Naive thymus-derived CD4-positive, alpha-beta T cell (primary cell): ENCODE data around the gene TNIK. TPM values are rescaled to one million over a fixed set of nuclear protein-coding genes. Genes with fewer than 3 reads are reported as not detected.

Source experiments
- ATAC-seq: fragments of 150-1000 bp; cut with Tn5 transposase; 2 replicates; pipeline ENCODE4 v1.10.0; 2021; ENCODE audit warnings: mild to moderate bottlenecking, moderate library complexity
- CTCF ChIA-PET: fragments of 350-600 bp; sonication (Branson Sonifier 250); formaldehyde crosslinking; loops from one replicate; lab custom pipeline; 2021; ENCODE audit warnings: antibody characterized with exemption; lab: Charles Lee
- POLR2A ChIA-PET: fragments of 350-600 bp; sonication (Branson Sonifier 250); formaldehyde crosslinking; loops from one replicate; lab custom pipeline; 2021; ENCODE audit warnings: antibody characterized with exemption, inconsistent platforms; lab: Charles Lee
- DNase-seq, 9 donors: peaks; one replicate each; pipeline versions ENCODE4 v3.0.0 to v3.0.0-alpha.2; 2020 to 2022; ENCODE audit warnings: mixed read lengths in 1 of 9
- H3K27ac ChIP-seq: one replicate; pipeline ENCODE4 v1.7.0; 2013; ENCODE audit warnings: mild to moderate bottlenecking, low read depth, low read length, moderate library complexity
- H3K27me3 ChIP-seq, 2 donors: one replicate each; pipeline ENCODE4 v1.7.0; 2013; ENCODE audit warnings: low read length in 2 of 2, mild to moderate bottlenecking in 2 of 2, moderate library complexity in 2 of 2; ENCODE audit not compliant: control insufficient read depth in 2 of 2, insufficient read depth in 2 of 2
- H3K36me3 ChIP-seq, 3 experiments: 1 replicate in 2 of 3; 2 replicates in 1 of 3; pipeline ENCODE4 v1.7.0; 2013; ENCODE audit warnings: low read length in 3 of 3, mild to moderate bottlenecking in 3 of 3, moderate library complexity in 1 of 3; ENCODE audit not compliant: insufficient read depth in 3 of 3, control insufficient read depth in 2 of 3
- H3K4me1 ChIP-seq, 2 donors: one replicate each; pipeline ENCODE4 v1.7.0; 2013; ENCODE audit warnings: low read length in 2 of 2, mild to moderate bottlenecking in 2 of 2, moderate library complexity in 1 of 2; ENCODE audit not compliant: control insufficient read depth in 2 of 2, insufficient read depth in 2 of 2
- H3K4me3 ChIP-seq: 2 replicates; pipeline ENCODE4 v1.7.0; 2013; ENCODE audit warnings: mild to moderate bottlenecking, low read length
- H3K9me3 ChIP-seq, 3 experiments: 1 replicate in 2 of 3; 2 replicates in 1 of 3; pipeline ENCODE4 v1.7.0; 2013; ENCODE audit warnings: low read length in 3 of 3; ENCODE audit not compliant: control insufficient read depth in 2 of 3
- H3K27ac Mint-ChIP-seq, 9 donors: one replicate each; pipeline ENCODE4 v1.8.0; 2020 to 2022; ENCODE audit warnings: mixed read lengths in 9 of 9, mild to moderate bottlenecking in 8 of 9, moderate library complexity in 5 of 9, inconsistent platforms in 2 of 9
- H3K27me3 Mint-ChIP-seq, 5 donors: one replicate each; pipeline ENCODE4 v1.8.0; 2021 to 2022; ENCODE audit warnings: mixed read lengths in 5 of 5, mild to moderate bottlenecking in 1 of 5
- H3K36me3 Mint-ChIP-seq, 5 donors: one replicate each; pipeline ENCODE4 v1.8.0; 2020 to 2022; ENCODE audit warnings: mixed read lengths in 5 of 5, mild to moderate bottlenecking in 3 of 5, inconsistent platforms in 1 of 5
- H3K4me1 Mint-ChIP-seq, 7 donors: one replicate each; pipeline ENCODE4 v1.8.0; 2020 to 2022; ENCODE audit warnings: mixed read lengths in 7 of 7, mild to moderate bottlenecking in 3 of 7, inconsistent platforms in 1 of 7
- H3K4me3 Mint-ChIP-seq, 10 donors: one replicate each; pipeline ENCODE4 v1.8.0; 2020 to 2022; ENCODE audit warnings: mild to moderate bottlenecking in 10 of 10, mixed read lengths in 10 of 10, moderate library complexity in 6 of 10, inconsistent platforms in 2 of 10
- H3K9me3 Mint-ChIP-seq, 11 donors: one replicate each; pipeline ENCODE4 v1.8.0; 2020 to 2022; ENCODE audit warnings: mixed read lengths in 11 of 11, mild to moderate bottlenecking in 4 of 11, inconsistent platforms in 1 of 11, moderate library complexity in 1 of 11
- intact Hi-C, 2 donors: fragments of 100-400 bp; cut with micrococcal nuclease; formaldehyde crosslinking; loops; one replicate each; pipeline ENCODE4 v1.15.1; 2023
- polyA plus RNA-seq, 2 donors: library from polyadenylated mRNA; unstranded; fragments of 300-500 nt; fragmentation: Illumina TruSeq; gene quantifications; one replicate each; pipeline ENCODE4 v1.2.3, GENCODE V29; 2021
- total RNA-seq, 6 experiments: library from RNA in 5 of 6; stranded (reverse) in 5 of 6; gene quantifications; 1 replicate in 5 of 6; 2 replicates in 1 of 6; pipeline ENCODE4 v1.2.3 and lab custom pipeline; 2021 to 2026

Gene TNIK
- total and polyA plus RNA-seq, 7 experiments from 2014 or later, result 20.2 to 74.9 (median 66.3) TPM

DNA sequence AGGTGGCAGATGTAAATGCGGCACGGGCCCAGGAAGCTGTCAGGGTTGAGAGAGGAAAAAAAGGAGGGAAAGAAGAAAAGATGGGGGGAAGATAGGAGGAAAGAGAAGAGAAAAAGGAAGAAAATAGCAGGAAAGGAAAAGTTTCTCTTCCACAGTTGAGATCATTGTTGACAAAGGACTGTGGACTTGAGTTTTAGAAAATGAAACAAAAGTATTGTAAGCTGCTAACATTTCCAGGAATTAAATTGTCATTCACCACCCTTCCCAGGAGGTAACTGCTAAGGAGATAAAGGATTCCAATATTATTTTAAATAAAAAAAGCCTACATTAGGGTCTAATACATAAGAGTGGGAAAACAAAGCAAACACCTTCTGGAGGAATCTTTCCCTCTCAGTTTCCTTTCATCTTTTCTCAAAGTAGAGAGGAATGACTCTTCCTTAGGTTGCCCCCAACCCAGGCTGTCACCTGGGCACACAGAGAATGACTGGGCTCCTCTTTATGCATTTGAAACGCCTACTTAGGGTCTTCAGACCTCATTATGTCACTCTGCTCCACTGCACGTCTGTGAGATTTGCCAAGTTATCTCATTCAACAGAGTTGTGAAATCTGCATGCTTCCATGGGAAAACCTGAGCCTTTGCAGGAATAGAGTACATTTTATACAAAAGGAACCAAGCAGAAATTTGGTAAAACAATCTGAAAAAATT is 194.0 kb downstream of the TNIK start:
- peak overlapping the region; percentile 37 for H3K27ac ChIP-seq
- Mint-ChIP-seq H3K27ac (peak overlapping the region; percentile 74 to 92 (median 87)), H3K36me3 (peaks cover 0 to 16% (median 2%) of the 10 kb centered on the region in 5 donors), H3K4me3 (peak overlapping the region; percentile 27 to 80 (median 70)), H3K4me1 (peaks cover 52 to 94% (median 85%) of the 10 kb centered on the region in 7 donors), H3K27me3 (no peaks in the 10 kb centered on the region), H3K9me3 (peaks cover 0 to 6% (median 0%) of the 10 kb centered on the region in 11 donors)
- no peak overlapping the region for H3K4me3 ChIP-seq
- no peaks in the 10 kb centered on the region for H3K36me3 ChIP-seq
- intact Hi-C loops, result loop anchor here (2.0 to 5.0 kb wide), 2 partner anchors 17 to 74 kb away; no protein-coding TSS in a partner anchor
- DNase-seq (no peak), ATAC-seq (no peak)
- ChIA-PET POLR2A (interaction anchor here (9.9 kb wide), 1 partner anchor 11 kb away, joined by 99 read pairs; no protein-coding TSS in a partner anchor), CTCF (interaction anchor here (1.3 kb wide), 1 partner anchor 79 kb away, joined by 3 read pairs; no protein-coding TSS in a partner anchor)
- H3K9me3 ChIP-seq, result no peaks in the 10 kb centered on the region
- H3K27me3 ChIP-seq, result no peaks in the 10 kb centered on the region
- peaks cover 34 to 51% of the 10 kb centered on the region in 2 donors for H3K4me1 ChIP-seq

DNA sequence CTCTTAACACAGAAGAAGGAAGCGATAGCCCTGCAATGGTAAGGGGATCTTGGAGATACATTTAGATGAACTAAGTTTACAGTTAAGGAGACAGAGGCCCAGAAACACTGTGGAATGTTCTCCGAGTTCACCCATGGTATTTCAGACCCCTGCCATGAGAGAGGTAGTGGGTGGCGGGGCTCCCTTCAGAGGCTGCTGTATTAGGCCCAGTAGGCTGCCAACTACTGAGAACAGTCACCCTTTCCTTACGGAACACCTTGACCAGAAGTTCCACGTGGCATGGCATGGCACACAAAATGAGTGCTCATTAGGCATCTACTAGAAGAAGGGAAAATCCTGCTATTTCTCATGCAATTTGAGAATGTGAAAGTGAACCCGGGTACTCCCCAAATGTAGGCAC is 195.4 kb downstream of the TNIK start:
- H3K9me3 ChIP-seq, result no peaks in the 10 kb centered on the region
- H3K4me1 Mint-ChIP-seq, result peaks cover 49 to 94% (median 84%) of the 10 kb centered on the region in 7 donors
- DNase-seq, result no peak
- H3K4me3 ChIP-seq, result no peak overlapping the region
- peaks cover 0 to 19% (median 6%) of the 10 kb centered on the region in 5 donors for H3K36me3 Mint-ChIP-seq
- H3K27me3 ChIP-seq, result no peaks in the 10 kb centered on the region
- H3K4me3 Mint-ChIP-seq, result no peak overlapping the region
- no peak overlapping the region for H3K27ac ChIP-seq
- H3K9me3 Mint-ChIP-seq, result peaks cover 0 to 9% (median 2%) of the 10 kb centered on the region in 11 donors
- intact Hi-C loops, result loop anchor here in 1 of 2 donors (5.0 kb wide), 1 partner anchor 72 kb away; no protein-coding TSS in a partner anchor
- H3K36me3 ChIP-seq, result no peaks in the 10 kb centered on the region
- CTCF ChIA-PET, result interaction anchor here (1.3 kb wide), 1 partner anchor 78 kb away, joined by 3 read pairs; no protein-coding TSS in a partner anchor
- peaks cover 20 to 46% of the 10 kb centered on the region in 2 donors for H3K4me1 ChIP-seq
- no peaks in the 10 kb centered on the region for H3K27me3 Mint-ChIP-seq
- POLR2A ChIA-PET, result interaction anchor here (9.9 kb wide), 1 partner anchor 10 kb away, joined by 99 read pairs; no protein-coding TSS in a partner anchor
- peak overlapping the region in 1 of 9 donors; percentile 92 for H3K27ac Mint-ChIP-seq
- ATAC-seq, result no peak

DNA sequence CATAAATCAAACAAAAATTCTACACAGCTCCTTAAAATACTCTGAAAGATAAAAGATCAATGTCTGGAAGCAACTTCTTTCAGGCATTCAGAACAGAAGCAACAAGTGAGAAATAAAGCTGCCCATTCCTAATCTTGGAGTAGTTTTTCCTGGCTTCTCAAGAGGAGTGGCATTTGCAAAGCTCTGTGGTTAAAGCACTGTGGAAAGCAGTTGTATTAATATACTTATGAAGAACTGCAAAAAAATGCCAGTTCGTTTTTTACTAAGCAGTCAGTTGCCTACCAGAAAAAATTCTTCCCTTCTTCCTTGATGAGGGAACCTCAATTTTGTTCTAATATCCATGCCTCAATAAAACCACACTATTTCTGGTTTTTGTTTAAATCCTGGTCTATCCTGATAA is 197.8 kb downstream of the TNIK start:
- H3K36me3 ChIP-seq, result no peaks in the 10 kb centered on the region
- ATAC-seq (no peak), DNase-seq (no peak)
- Mint-ChIP-seq H3K36me3 (peaks cover 2 to 30% (median 8%) of the 10 kb centered on the region in 5 donors), H3K9me3 (peaks cover 0 to 9% (median 3%) of the 10 kb centered on the region in 11 donors), H3K4me3 (peak overlapping the region in 5 of 10 donors; percentile 13 to 34 (median 21)), H3K27me3 (no peaks in the 10 kb centered on the region), H3K4me1 (peaks cover 53 to 96% (median 84%) of the 10 kb centered on the region in 7 donors), H3K27ac (peak overlapping the region in 6 of 9 donors; percentile 18 to 48 (median 34))
- POLR2A ChIA-PET, result interaction anchor here (0.7 to 9.9 kb wide), 4 partner anchors 8 to 86 kb away, joined by 3 to 99 read pairs (median 4); no protein-coding TSS in a partner anchor
- H3K9me3 ChIP-seq, result no peaks in the 10 kb centered on the region
- intact Hi-C loops, result no loop called here
- H3K4me1 ChIP-seq, result peaks cover 19 to 49% of the 10 kb centered on the region in 2 donors
- H3K27me3 ChIP-seq, result no peaks in the 10 kb centered on the region
- no peak overlapping the region for H3K27ac ChIP-seq
- no peak overlapping the region for H3K4me3 ChIP-seq
- CTCF ChIA-PET, result interaction anchor here (0.6 kb wide), 1 partner anchor 18 kb away, joined by 3 read pairs; no protein-coding TSS in a partner anchor

DNA sequence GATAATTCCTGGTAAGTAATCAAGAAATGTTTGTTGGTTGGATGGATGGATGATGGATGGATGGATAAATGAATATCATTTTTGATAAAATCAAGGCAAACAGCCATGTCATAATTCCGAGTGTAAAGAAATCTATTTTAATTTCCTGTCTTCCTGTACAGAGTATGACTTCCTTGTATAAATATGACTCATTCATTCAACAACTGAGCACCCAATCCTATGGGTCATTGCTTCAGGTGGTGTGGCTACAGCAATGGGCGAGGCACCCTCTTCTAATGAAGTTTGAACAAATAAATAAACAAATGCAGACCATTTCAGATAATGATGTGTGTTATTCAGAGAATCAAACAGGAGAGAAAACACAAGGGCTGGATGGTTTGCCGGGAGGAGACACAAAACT is 198.7 kb downstream of the TNIK start:
- no peaks in the 10 kb centered on the region for H3K27me3 Mint-ChIP-seq
- Histone ChIP-seq H3K9me3 (no peaks in the 10 kb centered on the region), H3K4me1 (peaks cover 27 to 54% of the 10 kb centered on the region in 2 donors), H3K4me3 (no peak overlapping the region), H3K27me3 (no peaks in the 10 kb centered on the region), H3K36me3 (no peaks in the 10 kb centered on the region), H3K27ac (no peak overlapping the region)
- ChIA-PET CTCF (interaction anchor here (0.6 kb wide), 1 partner anchor 19 kb away, joined by 3 read pairs; no protein-coding TSS in a partner anchor), POLR2A (no interaction called here)
- peaks cover 0 to 11% (median 3%) of the 10 kb centered on the region in 11 donors for H3K9me3 Mint-ChIP-seq
- no peak for DNase-seq
- peaks cover 5 to 35% (median 8%) of the 10 kb centered on the region in 5 donors for H3K36me3 Mint-ChIP-seq
- no peak for ATAC-seq
- intact Hi-C loops, result loop anchor here in 1 of 2 donors (1.0 kb wide), 2 partner anchors 8 to 9 kb away; no protein-coding TSS in a partner anchor
- peaks cover 56 to 96% (median 84%) of the 10 kb centered on the region in 7 donors for H3K4me1 Mint-ChIP-seq
- peak overlapping the region in 8 of 9 donors; percentile 22 to 85 (median 52) for H3K27ac Mint-ChIP-seq
- H3K4me3 Mint-ChIP-seq, result peak overlapping the region in 5 of 10 donors; percentile 6 to 49 (median 32)

DNA sequence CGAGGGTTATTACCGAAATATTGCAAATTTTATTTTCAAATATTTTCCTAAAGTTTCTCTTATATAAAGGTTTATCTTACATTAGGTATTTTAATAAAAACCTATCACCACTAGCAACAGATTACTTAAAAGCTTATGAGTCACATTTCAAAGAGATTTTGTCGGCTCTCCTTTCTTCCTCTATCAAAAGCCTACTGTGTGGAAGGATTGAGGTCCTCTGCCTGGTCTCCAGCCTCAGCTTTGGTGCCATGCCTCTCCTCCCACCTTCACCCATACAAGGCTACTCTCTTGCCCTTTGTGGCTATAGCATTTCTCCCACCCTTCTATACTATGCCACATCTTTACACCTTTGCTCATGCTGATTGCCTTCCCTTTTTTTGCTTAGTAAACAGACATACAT is 199.3 kb downstream of the TNIK start:
- Histone ChIP-seq H3K27me3 (no peaks in the 10 kb centered on the region), H3K4me3 (no peak overlapping the region), H3K9me3 (no peaks in the 10 kb centered on the region), H3K4me1 (peaks cover 29 to 55% of the 10 kb centered on the region in 2 donors), H3K27ac (no peak overlapping the region), H3K36me3 (no peaks in the 10 kb centered on the region)
- peak overlapping the region in 7 of 9 donors; percentile 3 to 75 (median 38) for H3K27ac Mint-ChIP-seq
- H3K27me3 Mint-ChIP-seq, result no peaks in the 10 kb centered on the region
- peak overlapping the region in 1 of 10 donors; percentile 46 for H3K4me3 Mint-ChIP-seq
- ATAC-seq, result no peak
- intact Hi-C loops, result loop anchor here in 1 of 2 donors (1.0 kb wide), 2 partner anchors 8 to 9 kb away; no protein-coding TSS in a partner anchor
- POLR2A ChIA-PET, result interaction anchor here (0.6 to 1.2 kb wide), 5 partner anchors 8 to 409 kb away, joined by 3 to 5 read pairs (median 3); no protein-coding TSS in a partner anchor
- H3K9me3 Mint-ChIP-seq, result peaks cover 0 to 13% (median 3%) of the 10 kb centered on the region in 11 donors
- peaks cover 5 to 39% (median 8%) of the 10 kb centered on the region in 5 donors for H3K36me3 Mint-ChIP-seq
- DNase-seq, result no peak
- peaks cover 58 to 96% (median 85%) of the 10 kb centered on the region in 7 donors for H3K4me1 Mint-ChIP-seq
- CTCF ChIA-PET, result no interaction called here

DNA sequence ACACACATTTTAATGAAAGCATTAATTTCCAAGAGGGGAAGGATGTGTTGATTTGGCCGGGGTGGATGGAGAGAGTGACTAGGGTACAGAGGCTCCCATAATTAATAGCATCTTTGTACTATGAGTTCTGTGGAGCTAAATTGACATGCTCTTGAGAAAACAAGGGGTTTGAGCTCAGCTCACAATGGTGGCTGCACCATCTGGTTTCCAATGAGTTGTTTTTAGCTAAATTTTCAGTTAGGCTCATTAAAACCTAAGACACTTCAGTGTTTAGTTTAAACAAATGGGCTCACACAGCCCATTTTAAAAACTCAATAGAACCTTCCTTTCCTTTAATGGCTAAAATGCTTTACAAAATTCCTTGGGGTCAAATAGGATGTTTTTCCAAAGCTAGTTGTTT is 199.7 kb downstream of the TNIK start:
- no peaks in the 10 kb centered on the region for H3K36me3 ChIP-seq
- H3K9me3 ChIP-seq, result no peaks in the 10 kb centered on the region
- H3K4me3 Mint-ChIP-seq, result no peak overlapping the region
- H3K4me1 Mint-ChIP-seq, result peaks cover 57 to 96% (median 85%) of the 10 kb centered on the region in 7 donors
- H3K9me3 Mint-ChIP-seq, result peaks cover 0 to 17% (median 3%) of the 10 kb centered on the region in 11 donors
- H3K27me3 Mint-ChIP-seq, result no peaks in the 10 kb centered on the region
- CTCF ChIA-PET, result no interaction called here
- ATAC-seq, result no peak
- peak overlapping the region in 3 of 9 donors; percentile 55 to 79 (median 60) for H3K27ac Mint-ChIP-seq
- DNase-seq, result no peak
- no peak overlapping the region for H3K4me3 ChIP-seq
- no peak overlapping the region for H3K27ac ChIP-seq
- intact Hi-C loops, result no loop called here
- peaks cover 33 to 56% of the 10 kb centered on the region in 2 donors for H3K4me1 ChIP-seq
- peaks cover 5 to 42% (median 8%) of the 10 kb centered on the region in 5 donors for H3K36me3 Mint-ChIP-seq
- H3K27me3 ChIP-seq, result no peaks in the 10 kb centered on the region
- POLR2A ChIA-PET, result interaction anchor here (0.6 to 1.2 kb wide), 5 partner anchors 8 to 409 kb away, joined by 3 to 5 read pairs (median 3); no protein-coding TSS in a partner anchor
